ENCODE results near the gene OAF.

Gene OAF

DNA sequence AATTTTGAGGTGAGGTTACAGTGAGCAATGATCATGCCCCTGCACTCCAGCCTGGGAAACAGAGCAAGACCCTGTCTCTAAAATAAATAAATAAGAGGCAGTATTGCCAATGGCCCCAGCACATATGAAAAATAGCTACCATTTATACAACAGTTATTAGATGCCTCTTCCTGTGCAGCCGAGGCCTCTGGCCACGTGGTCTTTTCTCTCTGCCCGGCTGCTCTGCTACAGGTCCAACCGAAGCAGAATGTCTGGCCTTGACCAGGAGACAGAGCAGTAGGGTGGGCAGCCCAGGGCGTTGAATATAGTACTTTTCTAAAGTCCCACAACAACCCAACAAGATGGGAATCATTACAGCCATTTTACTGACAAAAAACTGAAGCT lies 12.4 kb upstream of the OAF start:
- TF ChIP-seq, protein P1, sequence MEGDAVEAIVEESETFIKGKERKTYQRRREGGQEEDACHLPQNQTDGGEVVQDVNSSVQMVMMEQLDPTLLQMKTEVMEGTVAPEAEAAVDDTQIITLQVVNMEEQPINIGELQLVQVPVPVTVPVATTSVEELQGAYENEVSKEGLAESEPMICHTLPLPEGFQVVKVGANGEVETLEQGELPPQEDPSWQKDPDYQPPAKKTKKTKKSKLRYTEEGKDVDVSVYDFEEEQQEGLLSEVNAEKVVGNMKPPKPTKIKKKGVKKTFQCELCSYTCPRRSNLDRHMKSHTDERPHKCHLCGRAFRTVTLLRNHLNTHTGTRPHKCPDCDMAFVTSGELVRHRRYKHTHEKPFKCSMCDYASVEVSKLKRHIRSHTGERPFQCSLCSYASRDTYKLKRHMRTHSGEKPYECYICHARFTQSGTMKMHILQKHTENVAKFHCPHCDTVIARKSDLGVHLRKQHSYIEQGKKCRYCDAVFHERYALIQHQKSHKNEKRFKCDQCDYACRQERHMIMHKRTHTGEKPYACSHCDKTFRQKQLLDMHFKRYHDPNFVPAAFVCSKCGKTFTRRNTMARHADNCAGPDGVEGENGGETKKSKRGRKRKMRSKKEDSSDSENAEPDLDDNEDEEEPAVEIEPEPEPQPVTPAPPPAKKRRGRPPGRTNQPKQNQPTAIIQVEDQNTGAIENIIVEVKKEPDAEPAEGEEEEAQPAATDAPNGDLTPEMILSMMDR (IDR thresholded peaks at IDR 0.05; ENCODE audit: low read depth, low read length), result no peak
- DNase-seq (ENCODE audit: extremely low read depth, low read depth), result no peak

DNA sequence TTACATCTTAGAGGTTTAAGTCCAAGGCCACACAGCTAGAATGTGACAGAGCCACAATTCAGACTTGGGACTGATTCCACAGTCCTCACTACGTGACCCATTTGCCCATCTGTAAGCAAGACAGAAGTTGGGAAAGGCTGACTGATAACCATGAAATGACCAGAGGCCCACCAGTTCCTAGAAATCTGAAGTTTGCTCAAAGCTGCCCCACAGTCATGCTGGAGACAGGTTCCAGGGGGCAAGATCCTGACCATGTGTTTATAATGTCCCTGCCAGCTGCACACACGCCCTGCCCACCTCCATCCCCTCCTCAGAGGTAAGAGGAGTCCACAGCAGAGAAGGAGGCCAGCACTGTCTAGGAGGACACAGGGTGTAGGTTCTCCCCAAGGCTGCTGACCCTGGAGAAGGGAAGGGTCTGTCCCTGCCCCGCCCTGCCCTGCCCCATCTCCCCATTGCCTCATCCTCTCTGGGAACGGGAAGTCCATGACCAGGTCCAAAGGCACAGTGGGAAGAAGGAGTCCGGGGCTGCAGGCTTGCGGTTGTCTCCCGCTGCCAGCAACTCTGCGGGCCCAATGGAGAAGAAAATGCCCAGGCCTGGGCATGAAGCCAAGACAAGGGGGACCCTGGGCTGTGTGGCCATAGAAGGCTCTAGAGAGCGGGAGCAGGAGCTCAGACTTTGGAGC lies 11.9 kb upstream of the OAF start:
- TF ChIP-seq, protein P1 (IDR thresholded peaks at IDR 0.05; ENCODE audit: low read depth, low read length), result no peak
- no peak for DNase-seq (ENCODE audit: extremely low read depth, low read depth)

DNA sequence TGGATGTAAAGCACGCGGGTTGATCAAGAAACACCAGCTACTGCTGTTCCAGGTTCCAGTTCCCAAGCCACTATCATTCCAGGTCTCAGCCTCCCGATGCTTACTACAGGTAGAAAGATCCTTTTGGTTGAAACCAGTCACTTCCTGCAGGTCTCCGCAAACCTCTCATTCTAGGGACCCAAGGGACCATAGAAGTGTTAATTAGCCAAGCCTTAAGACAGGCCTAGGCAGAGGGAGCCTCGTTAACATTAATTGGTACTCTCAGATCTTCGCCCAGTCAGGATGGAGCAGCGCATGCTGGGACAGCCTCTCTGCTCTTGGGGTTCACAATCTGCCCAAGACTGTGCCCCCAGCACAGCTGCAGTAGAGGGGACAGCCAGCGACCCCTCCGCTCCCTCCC lies 11.2 kb upstream of the OAF start:
- TF ChIP-seq, protein P1 (IDR thresholded peaks at IDR 0.05; ENCODE audit: low read depth, low read length), result no peak

DNA sequence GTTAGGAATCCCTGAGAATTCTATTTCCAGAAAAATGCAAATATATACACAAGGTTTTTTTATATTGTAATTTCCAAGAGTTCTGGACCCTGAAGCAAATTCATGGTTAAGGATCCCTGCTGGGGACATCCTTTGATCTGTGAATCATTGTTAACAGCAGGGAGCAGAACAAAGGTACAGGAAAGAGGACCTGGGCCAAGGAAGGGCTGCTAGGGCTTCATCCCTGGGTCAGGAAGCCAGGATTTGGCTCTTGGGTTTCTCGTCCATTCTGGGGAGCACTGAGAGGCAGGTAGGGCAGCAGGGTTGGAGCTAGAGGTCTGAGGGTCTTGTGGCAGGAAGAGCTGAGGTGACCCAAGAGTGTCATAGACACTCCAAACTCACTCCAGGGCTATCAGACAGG lies 10.2 kb upstream of the OAF start:
- DNase-seq (ENCODE audit: extremely low read depth, low read depth), result no peak
- TF ChIP-seq, protein P1 (IDR thresholded peaks at IDR 0.05; ENCODE audit: low read depth, low read length), result no peak

More for the DNA sequence above, 11.2 kb upstream of the OAF start:
- DNase-seq (ENCODE audit: extremely low read depth, low read depth), result no peak

DNA sequence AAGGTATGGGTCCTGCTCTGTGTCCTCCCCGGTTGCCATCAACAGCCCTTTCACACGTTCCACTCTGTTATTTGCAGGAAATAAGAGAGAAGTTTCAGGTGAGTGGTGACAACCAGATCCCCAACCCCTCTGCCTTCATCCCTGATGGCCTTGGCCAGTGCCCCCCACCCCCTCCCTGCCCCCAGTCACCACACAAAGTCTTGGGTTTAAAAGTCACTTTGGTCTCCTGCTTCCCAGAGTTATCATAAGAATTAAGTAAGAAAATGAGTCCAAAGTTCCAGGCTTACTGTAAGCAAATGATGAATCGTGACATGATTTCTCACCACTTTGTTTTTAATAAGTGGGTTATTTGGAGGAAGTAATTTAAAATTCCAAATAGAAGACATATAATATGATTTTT lies 9.2 kb upstream of the OAF start:
- TF ChIP-seq, protein P1 (IDR thresholded peaks at IDR 0.05; ENCODE audit: low read depth, low read length), result no peak
- DNase-seq (ENCODE audit: extremely low read depth, low read depth), result no peak

DNA sequence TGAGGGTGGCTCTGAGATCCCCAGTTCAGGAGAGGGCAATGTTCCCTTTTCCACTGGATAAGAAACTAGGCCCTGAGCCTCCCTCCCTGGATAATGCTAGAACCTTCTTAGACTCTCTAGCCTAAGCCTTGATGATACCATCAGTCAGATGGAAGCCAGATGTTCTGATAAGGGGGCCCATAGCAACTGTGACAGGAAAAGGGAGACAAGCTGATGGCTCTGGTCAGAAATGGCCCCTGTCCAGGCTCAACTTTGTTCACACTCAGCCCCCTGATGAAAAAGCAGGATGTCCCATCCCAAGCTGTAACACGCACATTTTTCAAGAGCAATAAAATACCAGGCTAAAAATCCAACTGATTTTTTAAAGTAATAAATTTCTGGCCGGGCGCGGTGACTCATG lies 7.2 kb upstream of the OAF start:
- DNase-seq (ENCODE audit: extremely low read depth, low read depth), result no peak
- TF ChIP-seq, protein P1 (IDR thresholded peaks at IDR 0.05; ENCODE audit: low read depth, low read length), result no peak

DNA sequence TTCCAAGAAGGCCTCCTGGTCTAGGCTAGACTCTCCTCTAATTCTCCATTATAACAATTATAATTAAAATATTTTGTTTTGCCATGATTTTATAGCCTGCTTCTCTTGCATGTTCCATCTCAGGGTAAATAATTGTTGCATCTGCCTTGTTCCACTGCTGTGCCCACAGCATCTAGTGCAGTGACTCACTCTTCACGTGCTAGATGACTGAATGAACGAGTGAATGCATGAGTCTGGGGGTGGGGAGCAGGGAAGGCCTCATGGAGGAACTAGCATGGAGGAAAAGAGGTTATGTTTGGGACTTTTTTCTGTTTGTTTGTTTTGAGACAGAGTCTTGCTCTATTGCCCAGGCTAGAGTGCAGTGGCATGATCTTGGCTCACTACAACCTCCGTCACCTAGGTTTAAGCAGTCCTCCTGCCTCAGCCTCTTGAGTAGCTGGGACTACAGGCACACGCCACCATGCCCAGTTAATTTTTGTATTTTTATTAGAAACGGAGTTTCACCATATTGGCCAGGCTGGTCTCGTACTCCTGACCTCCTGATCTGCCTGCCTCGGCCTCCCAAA lies 5.2 kb upstream of the OAF start:
- TF ChIP-seq, protein P1 (IDR thresholded peaks at IDR 0.05; ENCODE audit: low read depth, low read length), result no peak
- no peak for DNase-seq (ENCODE audit: extremely low read depth, low read depth)
